NCI-H510A (cell line): Measurements from ENCODE around the gene AGR3.

Source experiments
- DNase-seq: peaks from one replicate; lab custom pipeline; 2025; lab: John Stamatoyannopoulos, UW

AGR3 gene

DNA sequence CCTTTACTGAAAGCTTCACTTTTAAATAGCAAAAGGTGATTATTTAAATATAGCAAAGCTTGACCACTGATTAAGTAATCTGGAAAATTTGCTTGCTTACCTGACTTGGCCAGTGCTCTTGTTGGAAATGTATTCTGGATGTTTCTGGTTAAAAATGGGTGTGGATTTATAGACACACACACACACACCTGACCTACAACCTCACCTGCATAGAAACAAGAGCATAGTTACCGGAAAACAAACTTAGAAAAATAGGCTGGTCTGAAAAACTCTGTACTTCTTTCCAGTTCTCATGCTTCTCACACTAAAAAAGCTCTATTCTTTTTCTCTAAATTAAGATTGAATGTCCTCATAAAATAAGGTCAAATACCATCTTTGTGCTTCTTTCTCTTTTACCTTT lies at the start of gene AGR3:
Gene AGR3, minus strand, starts transcription at position 140 of the 400 bp plus-strand sequence. CDS start 3,365 bp downstream, outside the sequence.
- no peak for DNase-seq

DNA sequence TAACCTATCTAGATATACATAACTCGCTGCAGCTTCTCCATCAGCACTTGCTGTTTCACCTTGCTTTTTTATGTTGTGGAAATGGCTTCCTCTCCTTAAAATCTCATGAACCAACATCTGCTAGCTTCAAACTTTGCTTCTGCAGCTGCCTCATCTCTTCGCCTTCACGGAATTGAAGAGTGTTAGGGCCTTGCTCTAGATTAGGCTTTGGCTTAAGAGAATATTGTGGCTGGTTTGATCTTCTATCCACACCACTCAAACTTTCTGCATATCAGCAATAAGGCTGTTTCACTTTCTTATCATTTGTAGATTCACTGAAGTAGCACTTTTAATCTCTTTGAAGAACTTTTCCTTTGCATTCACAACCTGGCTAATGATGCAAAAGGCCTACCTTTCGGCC lies 49.2 kb upstream of the AGR3 start:
- no peak for DNase-seq

DNA sequence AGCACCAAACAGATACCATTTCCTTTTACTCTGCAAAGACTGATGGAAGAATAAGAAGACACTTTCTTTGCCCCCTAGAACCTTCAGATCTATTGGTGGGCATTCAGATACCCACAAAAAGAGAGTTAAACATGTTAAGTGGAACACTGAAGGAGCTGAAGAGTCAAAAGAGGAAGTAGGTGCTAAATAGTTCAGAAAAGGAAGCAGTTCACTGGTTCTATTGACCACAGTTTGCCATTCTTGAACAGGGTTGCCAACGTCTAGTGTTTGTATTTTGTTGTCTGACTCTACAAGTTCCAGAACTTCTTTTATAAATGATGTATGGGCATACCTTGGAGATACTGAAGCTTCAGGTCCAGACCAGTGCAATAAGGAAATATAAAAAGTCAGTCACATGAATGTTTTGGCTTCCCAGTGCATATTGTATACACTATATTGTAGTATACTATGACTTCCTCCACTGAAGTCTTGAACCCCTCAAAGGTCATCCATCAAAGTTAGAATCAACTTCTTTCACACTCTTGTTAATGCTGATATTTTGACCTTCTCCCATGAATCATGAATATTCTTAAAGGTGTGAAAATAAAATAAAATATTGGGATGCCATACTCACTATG lies 47.5 kb upstream of the AGR3 start:
- no peak for DNase-seq

GRCh38 chr7:16926861-16927260 lies 45.1 kb upstream of the AGR3 start:
- DNase-seq = no peak

DNA sequence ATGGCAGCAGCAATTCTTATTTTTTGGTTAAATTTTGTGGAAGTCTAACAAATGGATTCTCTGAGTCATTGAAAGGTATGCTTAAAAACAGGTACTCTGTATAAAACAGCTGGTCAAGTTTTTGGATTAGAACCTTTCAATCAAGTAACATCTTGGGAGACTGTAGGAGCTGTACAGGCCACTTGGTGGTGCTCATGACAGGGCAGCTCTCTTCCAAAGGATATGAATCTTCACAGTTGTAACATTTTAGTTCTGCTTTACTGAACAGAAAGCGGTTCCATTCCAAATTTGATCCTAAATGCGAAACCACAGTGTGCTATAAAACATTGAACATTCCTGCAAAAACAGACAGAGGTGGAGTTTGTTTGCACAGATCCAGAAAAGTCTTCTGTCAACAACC lies 44.5 kb upstream of the AGR3 start:
- no peak for DNase-seq

DNA sequence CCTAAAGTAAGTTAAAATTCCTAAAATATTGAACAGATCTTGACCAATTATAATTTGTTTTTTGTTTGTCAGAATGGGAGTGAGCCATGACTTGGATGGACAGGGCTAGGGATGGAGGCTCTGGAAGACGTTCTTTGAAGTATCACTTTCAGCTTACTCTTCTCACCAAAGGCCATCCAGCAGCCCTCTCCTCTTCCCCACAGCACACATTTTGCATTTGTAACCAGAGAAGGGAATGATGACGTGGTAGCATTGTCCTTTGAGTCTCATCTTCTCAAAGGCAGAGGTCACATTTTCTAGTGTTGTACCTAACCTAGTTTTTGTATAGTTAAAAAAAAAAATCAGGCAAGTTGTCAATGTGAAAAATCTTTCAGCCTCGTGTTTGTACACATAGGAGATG lies 43.8 kb upstream of the AGR3 start:
- no peak for DNase-seq

GRCh38 chr7:16923019-16923418 lies 41.2 kb upstream of the AGR3 start:
- DNase-seq = no peak

GRCh38 chr7:16921644-16922257 lies 40.0 kb upstream of the AGR3 start:
- no peak for DNase-seq

- DNase-seq = no peak
Measured at GRCh38 chr7:16921151-16921550, 39.4 kb upstream of the AGR3 start.

- no peak for DNase-seq
Measured at GRCh38 chr7:16919440-16919839, 37.7 kb upstream of the AGR3 start.

- no peak for DNase-seq
Measured at GRCh38 chr7:16918288-16918895, 36.6 kb upstream of the AGR3 start.

DNA sequence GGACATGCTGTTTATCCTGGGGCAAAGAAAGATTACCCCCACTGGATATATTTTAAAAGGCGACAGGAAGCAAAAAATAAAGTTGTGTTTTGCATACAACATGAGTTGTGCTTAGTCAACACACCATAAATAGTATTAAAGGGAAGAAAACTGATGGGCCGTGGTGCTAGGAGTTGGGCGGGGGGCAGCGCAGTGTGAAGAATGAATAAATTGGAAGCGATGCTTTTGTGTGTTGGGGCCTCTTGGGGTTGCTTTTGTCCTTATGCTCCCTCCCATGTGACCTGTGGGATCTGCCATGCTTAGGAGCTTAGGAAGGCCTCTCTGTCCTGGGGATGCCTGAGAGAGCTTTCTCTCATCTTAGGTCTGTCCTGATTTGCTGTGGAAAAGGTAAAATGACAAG lies 35.0 kb upstream of the AGR3 start:
- no peak for DNase-seq

- no peak for DNase-seq
Measured at GRCh38 chr7:16916105-16916639, 34.4 kb upstream of the AGR3 start.

DNA sequence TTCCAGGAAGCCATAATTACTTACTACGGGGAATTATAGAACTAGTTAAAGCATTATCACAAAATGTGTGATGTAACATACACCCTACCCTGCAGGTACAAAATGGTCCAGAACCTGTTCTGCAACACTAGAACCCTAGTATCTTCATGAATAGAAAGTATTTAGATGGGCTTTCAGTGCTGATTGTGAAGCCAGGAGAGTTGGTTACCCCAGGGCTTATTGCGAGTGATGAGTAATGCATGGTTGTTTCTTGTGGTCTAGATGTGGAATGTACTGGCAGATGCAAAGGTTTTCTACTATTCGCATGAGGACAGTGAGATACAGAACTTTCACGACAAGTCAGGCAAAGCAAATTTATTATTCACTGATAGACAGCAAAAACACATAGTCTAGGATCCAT lies 33.6 kb upstream of the AGR3 start:
- no peak for DNase-seq

DNA sequence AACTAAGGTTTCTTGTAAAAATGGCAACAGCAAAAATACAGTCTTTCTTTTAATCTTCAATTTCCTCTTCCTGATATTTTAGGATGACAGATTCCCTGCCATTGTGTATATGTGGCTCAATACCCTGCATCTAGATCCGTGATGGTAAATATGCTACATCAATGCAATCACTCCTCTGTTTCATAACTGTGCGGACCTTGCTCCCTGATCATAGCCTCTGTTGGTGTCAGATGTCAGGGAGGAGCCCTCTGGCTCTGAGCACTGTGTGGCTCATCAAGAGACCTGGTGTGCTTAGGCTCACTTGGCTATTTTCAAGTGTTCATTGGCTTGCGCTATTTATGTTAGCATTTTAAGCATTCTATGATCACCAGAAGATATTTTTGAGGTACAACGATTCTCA lies 33.0 kb upstream of the AGR3 start:
- peak; percentile 24 for DNase-seq

- no peak for DNase-seq
Measured at GRCh38 chr7:16913643-16914042, 31.9 kb upstream of the AGR3 start.

DNA sequence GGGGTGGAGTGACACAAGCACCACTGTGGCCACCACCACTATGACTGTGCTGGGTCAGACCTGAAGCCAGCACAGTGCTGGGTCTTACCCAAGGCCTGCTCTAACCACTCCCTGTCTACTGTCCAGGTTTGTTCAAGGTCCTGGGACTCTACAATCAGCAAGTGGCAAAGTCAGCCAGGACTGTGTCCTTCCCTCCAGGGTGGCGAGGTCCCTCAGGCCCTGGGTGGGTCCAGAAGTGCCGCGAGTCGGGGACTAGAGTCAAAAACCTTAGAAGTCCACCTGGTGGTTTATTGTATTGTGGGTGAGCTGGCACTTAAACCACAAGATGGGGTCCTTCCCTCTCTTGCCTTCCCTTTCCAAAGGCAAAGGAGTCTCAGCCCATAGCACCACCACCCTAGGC lies 30.8 kb upstream of the AGR3 start:
- no peak for DNase-seq

DNA sequence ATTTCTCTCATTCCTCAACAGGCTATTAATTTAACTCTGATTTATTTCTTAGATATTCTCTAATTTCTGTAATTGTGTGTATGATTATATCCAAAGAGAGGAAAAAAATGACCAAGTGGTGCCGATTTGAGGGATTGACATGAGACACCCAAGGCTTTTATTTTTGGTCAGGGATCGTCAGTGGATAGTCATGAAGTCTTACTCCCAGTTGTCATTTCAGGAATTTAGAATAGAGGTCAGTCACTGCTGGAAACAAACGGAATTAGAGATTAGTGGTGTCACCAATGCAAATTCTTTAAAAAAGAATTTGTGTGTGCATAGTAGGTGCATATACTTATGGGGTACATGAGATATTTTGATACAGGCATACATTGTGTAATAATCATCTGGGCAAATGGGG lies 26.8 kb upstream of the AGR3 start:
- DNase-seq = no peak

- no peak for DNase-seq
Measured at GRCh38 chr7:16905300-16906044, 23.7 kb upstream of the AGR3 start.

GRCh38 chr7:16904076-16904475 lies 22.3 kb upstream of the AGR3 start:
- no peak for DNase-seq

GRCh38 chr7:16900209-16900768 lies 18.5 kb upstream of the AGR3 start:
- DNase-seq = no peak

DNA sequence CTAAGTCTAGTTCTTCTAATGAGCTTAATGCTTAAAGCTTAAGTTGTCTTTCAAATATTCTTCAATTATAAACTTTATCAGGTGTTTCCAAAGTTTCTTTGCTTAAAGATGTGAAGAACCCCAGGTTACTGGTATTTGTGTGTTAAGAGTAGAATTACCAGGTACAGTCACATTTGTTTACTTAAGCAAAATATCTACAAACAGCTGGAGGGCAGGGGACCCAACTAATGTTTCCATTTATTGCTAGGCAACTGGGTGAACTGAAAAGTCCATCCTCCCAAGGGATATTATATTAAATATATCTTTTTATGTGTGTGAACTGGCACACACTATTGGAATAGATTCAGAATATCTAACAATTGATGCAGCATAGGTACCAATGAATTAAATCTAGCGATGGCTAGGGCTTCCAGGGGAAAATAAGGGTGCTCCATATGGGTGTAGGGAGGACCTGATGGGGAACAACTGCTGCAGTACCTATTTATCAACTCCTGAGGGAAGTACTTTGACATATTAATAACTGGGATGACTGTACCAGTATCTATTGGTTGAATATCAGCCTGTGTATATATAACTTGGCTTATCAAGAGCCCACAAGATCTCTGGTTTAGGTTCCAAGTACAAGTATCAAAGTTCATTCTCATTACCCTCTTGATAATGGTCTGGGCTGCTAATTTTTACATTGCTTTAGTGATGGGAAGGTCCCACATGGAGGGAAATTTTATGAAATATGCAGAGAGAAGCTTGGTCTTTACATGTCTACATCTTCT lies 10.3 kb upstream of the AGR3 start:
- DNase-seq = no peak
